WTC11 (cell line): Measurements from ENCODE around the gene DCAF15.

Source experiments
- CREM ChIP-seq: sonication (generic); formaldehyde crosslinking; IDR thresholded peaks from 2 replicates; pipeline ENCODE4 v1.8.1; 2022; ENCODE audit warnings: mild to moderate bottlenecking, missing genetic modification reagents, moderate library complexity
- CTCF ChIP-seq: fragments of 200-600 bp; IDR thresholded peaks from 2 replicates; pipeline ENCODE4 v1.8.0; 2022; ENCODE audit warnings: antibody characterized with exemption
- ELF4 ChIP-seq: sonication (generic); formaldehyde crosslinking; IDR thresholded peaks from 2 replicates; pipeline ENCODE4 v1.8.1; 2022; ENCODE audit warnings: low read depth, mild to moderate bottlenecking, moderate library complexity, missing genetic modification reagents
- NR3C1 ChIP-seq: sonication (generic); formaldehyde crosslinking; conservative IDR thresholded peaks from 2 replicates; pipeline ENCODE4 v1.8.1; 2023; ENCODE audit warnings: low read depth, mild to moderate bottlenecking, missing genetic modification reagents
- SMAD4 ChIP-seq: sonication (generic); formaldehyde crosslinking; IDR thresholded peaks from 2 replicates; pipeline ENCODE4 v1.8.0; 2022; ENCODE audit warnings: mild to moderate bottlenecking, missing genetic modification reagents
- ZNF512 ChIP-seq: sonication (generic); formaldehyde crosslinking; IDR thresholded peaks from 2 replicates; pipeline ENCODE4 v1.8.1; 2022; ENCODE audit warnings: missing genetic modification reagents, borderline replicate concordance

GRCh38 chr19:13989487-13989886 is 37.2 kb downstream of the DCAF15 start:
- no peak for TF ChIP-seq ELF4 (CRISPR knock-in tag)
- no peak for TF ChIP-seq CTCF
- no peak for TF ChIP-seq CREM
- no peak for TF ChIP-seq SMAD4
- no peak for TF ChIP-seq ZNF512 (CRISPR knock-in tag)
- TF ChIP-seq NR3C1 (CRISPR knock-in tag) = no peak
